CD4-positive, alpha-beta T cell (primary cell): Measurements from ENCODE around the gene IPCEF1. TPM values are rescaled to one million over a fixed set of nuclear protein-coding genes. Genes with fewer than 3 reads are reported as not detected.
"Not testable (repeated sequence)": the region's sequence is repeated elsewhere in the genome, so short reads cannot be mapped to it uniquely, and the experiment has no call there.

Experiments used
- ATAC-seq: fragments of 200-7000 bp; cut with Tn5 transposase; one replicate; pipeline ENCODE4 v1.10.0; 2022; ENCODE audit warnings: mild to moderate bottlenecking; ENCODE audit not compliant: poor library complexity
- CTCF ChIA-PET: fragments of 350-600 bp; sonication (Branson Sonifier 250); formaldehyde crosslinking; loops from one replicate; lab custom pipeline; 2021; ENCODE audit warnings: antibody characterized with exemption, inconsistent platforms; lab: Charles Lee
- POLR2A ChIA-PET: fragments of 350-600 bp; sonication (Branson Sonifier 250); formaldehyde crosslinking; loops from one replicate; lab custom pipeline; 2021; ENCODE audit warnings: antibody characterized with exemption, inconsistent platforms; lab: Charles Lee
- DNase-seq, 14 experiments: peaks; one replicate each; pipeline ENCODE4 v3.0.0-alpha.2; 2013 to 2020; ENCODE audit warnings: mixed read lengths in 2 of 14
- H3K27ac ChIP-seq, 2 donors: one replicate each; pipeline versions ENCODE4 v1.5.1 to v1.7.0; 2013; ENCODE audit warnings: low read length in 2 of 2, low read depth in 1 of 2, mild to moderate bottlenecking in 1 of 2
- H3K27me3 ChIP-seq, 2 experiments: 1 replicate in 1 of 2; 2 replicates in 1 of 2; pipeline versions ENCODE4 v1.6.1 to v1.7.0; 2013; ENCODE audit warnings: low read length in 2 of 2, control low read depth in 1 of 2, mild to moderate bottlenecking in 1 of 2, moderate library complexity in 1 of 2; ENCODE audit not compliant: insufficient read depth in 2 of 2, control insufficient read depth in 1 of 2
- H3K36me3 ChIP-seq: one replicate; pipeline ENCODE4 v1.6.1; 2013; ENCODE audit warnings: low read length, control low read depth; ENCODE audit not compliant: insufficient read depth
- H3K4me1 ChIP-seq: one replicate; pipeline ENCODE4 v1.6.1; 2013; ENCODE audit warnings: low read length, control low read depth; ENCODE audit not compliant: insufficient read depth
- H3K4me3 ChIP-seq: one replicate; pipeline ENCODE4 v1.5.1; 2013; ENCODE audit warnings: mild to moderate bottlenecking, low read length, moderate library complexity
- H3K9me3 ChIP-seq, 2 experiments: 1 replicate in 1 of 2; 2 replicates in 1 of 2; pipeline versions ENCODE4 v1.6.1 to v1.7.0; 2013; ENCODE audit warnings: low read length in 2 of 2, mild to moderate bottlenecking in 2 of 2, control low read depth in 1 of 2, moderate library complexity in 1 of 2; ENCODE audit not compliant: control insufficient read depth in 1 of 2, insufficient read depth in 1 of 2
- H3K27ac Mint-ChIP-seq: one replicate; pipeline ENCODE4 v1.8.0; 2020; ENCODE audit warnings: mixed read lengths
- H3K27me3 Mint-ChIP-seq: one replicate; pipeline ENCODE4 v1.8.0; 2021; ENCODE audit warnings: mixed read lengths
- H3K36me3 Mint-ChIP-seq: one replicate; pipeline ENCODE4 v1.8.0; 2021; ENCODE audit warnings: low read depth, mixed read lengths
- H3K4me1 Mint-ChIP-seq: one replicate; pipeline ENCODE4 v1.8.0; 2021; ENCODE audit warnings: low read depth, mixed read lengths
- H3K4me3 Mint-ChIP-seq: one replicate; pipeline ENCODE4 v1.8.0; 2020; ENCODE audit warnings: mild to moderate bottlenecking, mixed read lengths
- H3K9me3 Mint-ChIP-seq: one replicate; pipeline ENCODE4 v1.8.0; 2020; ENCODE audit warnings: mixed read lengths
- intact Hi-C, 2 experiments: fragments of 100-400 bp; cut with DNase I in 1 of 2; cut with micrococcal nuclease in 1 of 2; formaldehyde crosslinking; loops; one replicate each; pipeline versions ENCODE4 v1.15.1 to v1.9.0; 2023 to 2025; cut with DNase I, micrococcal nuclease
- total RNA-seq, 174 experiments: library from RNA in 2 of 174; stranded (reverse) in 2 of 174; gene quantifications; one replicate each; pipeline ENCODE4 v1.2.3 and lab custom pipeline; 2021 to 2026
- TF ChIP-seq, protein P1 (sequence below): fragments of 200-600 bp; IDR thresholded peaks from one replicate; pipeline ENCODE4 v1.8.0; 2022; ENCODE audit warnings: antibody characterized with exemption, mild to moderate bottlenecking

Gene IPCEF1
- total RNA-seq, 2 experiments from 2014 or later: 92.4 to 96.8 TPM

DNA sequence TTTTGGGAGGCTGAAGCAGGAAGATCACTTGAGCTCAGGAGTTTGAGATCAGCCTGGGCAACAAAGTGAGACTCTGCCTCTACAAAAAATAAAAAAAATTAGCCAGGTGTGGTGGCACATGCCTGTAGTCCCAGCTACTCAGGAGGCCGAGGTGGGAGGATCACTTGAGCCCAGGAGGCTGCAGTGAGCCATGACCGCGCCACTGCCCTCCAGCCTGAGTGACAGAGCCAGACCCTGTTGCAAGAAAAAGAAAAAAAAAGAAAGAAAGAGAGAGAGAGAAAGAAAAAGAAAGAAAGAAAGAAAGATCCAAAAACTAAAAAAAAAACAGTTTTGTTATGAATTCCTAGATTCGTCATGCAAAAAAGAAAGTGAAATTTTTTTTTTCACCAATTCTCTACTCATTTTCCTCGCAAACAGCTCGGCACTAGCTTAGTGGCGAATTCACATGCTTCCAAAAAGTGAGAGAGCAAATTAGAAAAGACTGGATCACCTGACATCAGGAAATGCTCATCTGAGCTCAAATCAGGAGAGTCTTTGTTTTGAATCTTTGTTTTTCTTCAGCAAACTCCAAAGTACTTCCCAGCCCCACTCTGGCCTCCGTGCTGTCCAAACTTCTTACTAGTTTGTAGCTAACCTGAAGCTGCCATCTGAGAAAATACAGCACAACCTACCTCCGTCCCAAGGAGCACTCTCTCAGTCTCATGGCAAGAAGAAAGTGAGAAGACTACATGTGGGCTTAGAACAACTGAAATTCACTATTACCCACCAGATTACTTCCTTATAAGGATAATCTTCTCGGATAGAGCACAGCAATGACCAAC lies 27.0 kb downstream of the IPCEF1 start:
- Histone ChIP-seq H3K4me1 (no peaks in the 10 kb centered on the region), H3K9me3 (no peaks in the 10 kb centered on the region), H3K4me3 (no peak overlapping the region), H3K36me3 (no peaks in the 10 kb centered on the region), H3K27me3 (no peaks in the 10 kb centered on the region), H3K27ac (no peak overlapping the region)
- CTCF ChIA-PET: no interaction called here
- no peak for ATAC-seq
- Mint-ChIP-seq H3K36me3 (no peaks in the 10 kb centered on the region), H3K9me3 (peaks cover 2% of the 10 kb centered on the region), H3K27me3 (no peaks in the 10 kb centered on the region), H3K4me3 (no peak overlapping the region), H3K27ac (no peak overlapping the region), H3K4me1 (no peaks in the 10 kb centered on the region)
- TF ChIP-seq, protein P1, sequence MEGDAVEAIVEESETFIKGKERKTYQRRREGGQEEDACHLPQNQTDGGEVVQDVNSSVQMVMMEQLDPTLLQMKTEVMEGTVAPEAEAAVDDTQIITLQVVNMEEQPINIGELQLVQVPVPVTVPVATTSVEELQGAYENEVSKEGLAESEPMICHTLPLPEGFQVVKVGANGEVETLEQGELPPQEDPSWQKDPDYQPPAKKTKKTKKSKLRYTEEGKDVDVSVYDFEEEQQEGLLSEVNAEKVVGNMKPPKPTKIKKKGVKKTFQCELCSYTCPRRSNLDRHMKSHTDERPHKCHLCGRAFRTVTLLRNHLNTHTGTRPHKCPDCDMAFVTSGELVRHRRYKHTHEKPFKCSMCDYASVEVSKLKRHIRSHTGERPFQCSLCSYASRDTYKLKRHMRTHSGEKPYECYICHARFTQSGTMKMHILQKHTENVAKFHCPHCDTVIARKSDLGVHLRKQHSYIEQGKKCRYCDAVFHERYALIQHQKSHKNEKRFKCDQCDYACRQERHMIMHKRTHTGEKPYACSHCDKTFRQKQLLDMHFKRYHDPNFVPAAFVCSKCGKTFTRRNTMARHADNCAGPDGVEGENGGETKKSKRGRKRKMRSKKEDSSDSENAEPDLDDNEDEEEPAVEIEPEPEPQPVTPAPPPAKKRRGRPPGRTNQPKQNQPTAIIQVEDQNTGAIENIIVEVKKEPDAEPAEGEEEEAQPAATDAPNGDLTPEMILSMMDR: no peak
- intact Hi-C loops: no loop called here
- POLR2A ChIA-PET: interaction anchor here (0.7 kb wide), 1 partner anchor 101 kb away, joined by 3 read pairs; no protein-coding TSS in a partner anchor
- DNase-seq: no peak

DNA sequence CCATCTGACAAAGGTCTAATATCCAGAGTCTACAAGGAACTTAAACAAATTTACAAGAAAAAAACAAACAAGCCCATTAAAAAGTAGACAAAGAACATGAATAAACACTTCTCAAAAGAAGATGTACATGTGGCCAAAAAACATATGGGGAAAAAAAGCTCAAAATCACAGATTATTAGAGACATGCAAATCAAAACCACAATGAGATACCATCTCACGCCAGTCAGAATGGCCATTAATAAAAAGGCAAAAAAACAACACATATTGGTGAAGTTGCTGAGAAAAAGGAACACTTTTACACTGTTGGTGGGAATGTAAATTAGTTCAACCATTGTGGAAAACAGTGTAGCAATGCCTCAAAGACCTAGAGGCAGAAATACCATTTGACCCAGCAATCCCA lies 29.3 kb downstream of the IPCEF1 start:
- H3K36me3 Mint-ChIP-seq, CTCF ChIA-PET, H3K27ac ChIP-seq, H3K9me3 ChIP-seq, H3K4me3 ChIP-seq, H3K9me3 Mint-ChIP-seq, DNase-seq, H3K27ac Mint-ChIP-seq, POLR2A ChIA-PET, H3K4me3 Mint-ChIP-seq, H3K27me3 Mint-ChIP-seq, ATAC-seq, H3K4me1 ChIP-seq, H3K27me3 ChIP-seq, H3K4me1 Mint-ChIP-seq, H3K36me3 ChIP-seq, intact Hi-C loops: not testable (repeated sequence)

DNA sequence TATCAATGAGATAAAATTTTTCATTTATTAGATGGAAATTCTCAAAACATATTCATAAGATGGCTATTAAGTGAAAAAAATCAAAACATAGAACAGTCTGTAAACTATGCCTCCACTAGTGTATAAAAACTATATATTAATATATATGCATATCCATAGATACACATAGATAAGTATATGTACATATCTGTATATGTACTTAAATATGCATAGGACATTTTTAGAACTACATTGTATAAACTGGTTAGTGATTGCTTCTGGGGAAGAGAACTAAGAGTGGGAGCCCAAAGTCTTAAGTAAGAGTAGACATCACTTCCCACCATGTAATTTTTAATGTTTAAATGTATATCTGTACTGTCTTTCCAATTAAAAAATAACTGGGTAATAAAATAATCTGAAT lies 31.5 kb downstream of the IPCEF1 start:
- Histone ChIP-seq H3K27ac (no peak overlapping the region), H3K4me3 (no peak overlapping the region), H3K27me3 (no peaks in the 10 kb centered on the region), H3K4me1 (no peaks in the 10 kb centered on the region), H3K36me3 (no peaks in the 10 kb centered on the region), H3K9me3 (no peaks in the 10 kb centered on the region)
- H3K4me3 Mint-ChIP-seq: no peak overlapping the region
- no peaks in the 10 kb centered on the region for H3K36me3 Mint-ChIP-seq
- ChIA-PET CTCF (no interaction called here), POLR2A (no interaction called here)
- H3K9me3 Mint-ChIP-seq: no peaks in the 10 kb centered on the region
- H3K27me3 Mint-ChIP-seq: no peaks in the 10 kb centered on the region
- H3K27ac Mint-ChIP-seq: no peak overlapping the region
- ATAC-seq: no peak
- no peak for DNase-seq
- intact Hi-C loops: no loop called here
- TF ChIP-seq, protein P1: no peak
- H3K4me1 Mint-ChIP-seq: no peaks in the 10 kb centered on the region

DNA sequence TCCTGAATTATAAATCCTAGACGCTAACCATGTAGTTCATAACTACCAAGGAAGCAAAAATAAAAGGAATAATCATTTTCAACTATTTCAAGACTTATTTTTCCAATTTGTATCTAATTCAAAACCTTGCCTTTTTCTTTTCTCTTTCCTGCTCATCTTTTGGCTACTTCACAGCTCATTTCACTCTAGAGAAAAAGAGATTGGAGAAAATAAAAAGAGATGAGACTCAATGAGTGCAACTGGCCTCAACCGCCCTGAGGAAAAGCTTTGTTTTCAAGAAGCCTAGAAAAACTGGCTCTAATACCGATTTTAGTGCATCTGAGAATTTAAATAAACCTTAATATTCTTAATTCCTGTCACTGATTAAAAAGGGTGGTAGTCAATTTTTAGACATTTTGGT lies 36.4 kb downstream of the IPCEF1 start:
- no peak for DNase-seq
- H3K27me3 ChIP-seq: no peaks in the 10 kb centered on the region
- H3K36me3 ChIP-seq: no peaks in the 10 kb centered on the region
- no peak for ATAC-seq
- Mint-ChIP-seq H3K9me3 (no peaks in the 10 kb centered on the region), H3K4me3 (no peak overlapping the region), H3K27ac (no peak overlapping the region), H3K4me1 (no peaks in the 10 kb centered on the region), H3K27me3 (no peaks in the 10 kb centered on the region), H3K36me3 (no peaks in the 10 kb centered on the region)
- H3K4me3 ChIP-seq: no peak overlapping the region
- TF ChIP-seq, protein P1: no peak
- ChIA-PET CTCF (no interaction called here), POLR2A (no interaction called here)
- no peaks in the 10 kb centered on the region for H3K9me3 ChIP-seq
- intact Hi-C loops: no loop called here
- H3K4me1 ChIP-seq: no peaks in the 10 kb centered on the region
- H3K27ac ChIP-seq: no peak overlapping the region
